ENCODE measurements around the gene PNPLA8. TPM values are rescaled to one million over a fixed set of nuclear protein-coding genes. Genes with fewer than 3 reads are reported as not detected.
A peak's percentile ranks its signal among the peaks of the same experiment; 100 is the strongest.

PNPLA8 gene
- total RNA-seq, 1 donor from 2014 or later = 23.1 TPM

DNA sequence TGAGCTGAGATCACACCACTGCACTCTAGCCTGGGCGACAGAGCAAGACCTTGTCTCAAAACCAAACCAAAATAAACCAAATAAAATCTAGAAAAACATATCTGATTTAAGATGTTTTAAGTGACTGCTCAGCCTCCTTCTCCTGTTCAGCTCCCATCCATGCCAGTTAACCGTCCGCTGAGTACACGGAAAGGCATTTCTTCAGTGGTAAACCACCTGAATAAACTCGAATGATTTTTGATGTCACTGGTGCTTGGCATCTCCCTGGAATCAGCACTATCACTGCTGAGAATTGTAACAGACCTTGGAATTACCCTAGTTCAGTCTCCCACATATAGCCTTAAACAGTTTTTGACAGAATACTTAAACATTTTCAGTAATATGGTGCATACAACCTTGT, 45.6 kb downstream of the PNPLA8 start:
- TF ChIP-seq EZH2 (IDR thresholded peaks at IDR 0.05; ENCODE audit: insufficient read depth, low read length) (no peak), CTCF (IDR thresholded peaks at IDR 0.05; ENCODE audit: insufficient read depth, low read depth, low read length) (no peak)
- Histone ChIP-seq H3K36me3 (ENCODE audit: insufficient read depth, low read length) (no peaks in the 10 kb centered on the region), H3K9ac (ENCODE audit: low read length) (no peak overlapping the region), H3K9me3 (ENCODE audit: insufficient read depth, low read depth, low read length) (no peaks in the 10 kb centered on the region), H3K79me2 (ENCODE audit: insufficient read depth, low read length) (no peaks in the 10 kb centered on the region), H3K27me3 (ENCODE audit: insufficient read depth, low read length) (no peaks in the 10 kb centered on the region), H3K4me2 (ENCODE audit: low read length) (no peak overlapping the region), H3K4me3 (ENCODE audit: insufficient read depth, low read depth, low read length) (no peak overlapping the region), H3K27ac (ENCODE audit: low read depth, low read length) (no peak overlapping the region), H3K4me1 (ENCODE audit: insufficient read depth, low read length) (no peaks in the 10 kb centered on the region), H2AFZ (ENCODE audit: low read depth, low read length) (no peak overlapping the region), H4K20me1 (ENCODE audit: insufficient read depth, low read length) (no peaks in the 10 kb centered on the region)
- Mint-ChIP-seq H3K9me3 (ENCODE audit: unreplicated experiment) (no peaks in the 10 kb centered on the region), H3K27ac (ENCODE audit: unreplicated experiment) (no peak overlapping the region), H3K4me1 (ENCODE audit: low read depth, unreplicated experiment) (peaks cover 3% of the 10 kb centered on the region), H3K36me3 (ENCODE audit: low read depth, unreplicated experiment) (peaks cover 11% of the 10 kb centered on the region), H3K27me3 (ENCODE audit: low read depth, unreplicated experiment) (no peaks in the 10 kb centered on the region), H3K4me3 (ENCODE audit: unreplicated experiment) (no peak overlapping the region)
- FAIRE-seq = no peak
- DNase-seq (ENCODE audit: low read depth) = peak; percentile 41

DNA sequence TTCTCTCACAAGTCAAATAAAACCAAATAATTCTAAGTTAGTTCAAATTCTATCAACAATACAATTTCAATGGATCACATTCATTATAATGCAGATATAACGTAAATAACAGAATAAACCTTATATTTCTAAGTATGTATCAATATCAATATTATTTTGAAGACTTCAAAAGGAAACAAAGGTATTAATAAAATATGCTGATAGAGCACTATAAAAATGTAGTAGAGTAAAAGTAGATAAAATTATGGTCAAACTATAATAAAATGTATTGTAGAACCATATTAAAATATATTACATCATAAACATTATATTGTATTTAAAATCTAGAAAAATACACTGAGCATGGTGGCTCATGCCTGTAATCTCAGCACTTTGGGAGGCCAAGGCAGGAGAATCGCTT, 46.2 kb downstream of the PNPLA8 start:
- H3K27me3 ChIP-seq (ENCODE audit: insufficient read depth, low read length) = no peaks in the 10 kb centered on the region
- no peak for DNase-seq (ENCODE audit: low read depth)
- no peak overlapping the region for H3K4me3 ChIP-seq (ENCODE audit: insufficient read depth, low read depth, low read length)
- Mint-ChIP-seq H3K27me3 (ENCODE audit: low read depth, unreplicated experiment) (no peaks in the 10 kb centered on the region), H3K4me1 (ENCODE audit: low read depth, unreplicated experiment) (peaks cover 3% of the 10 kb centered on the region), H3K9me3 (ENCODE audit: unreplicated experiment) (no peaks in the 10 kb centered on the region), H3K36me3 (ENCODE audit: low read depth, unreplicated experiment) (peaks cover 12% of the 10 kb centered on the region), H3K4me3 (ENCODE audit: unreplicated experiment) (no peak overlapping the region), H3K27ac (ENCODE audit: unreplicated experiment) (no peak overlapping the region)
- no peak overlapping the region for H2AFZ ChIP-seq (ENCODE audit: low read depth, low read length)
- H3K36me3 ChIP-seq (ENCODE audit: insufficient read depth, low read length) = no peaks in the 10 kb centered on the region
- H3K4me1 ChIP-seq (ENCODE audit: insufficient read depth, low read length) = no peaks in the 10 kb centered on the region
- no peak for TF ChIP-seq EZH2 (IDR thresholded peaks at IDR 0.05; ENCODE audit: insufficient read depth, low read length)
- no peak for TF ChIP-seq CTCF (IDR thresholded peaks at IDR 0.05; ENCODE audit: insufficient read depth, low read depth, low read length)
- H3K9ac ChIP-seq (ENCODE audit: low read length) = no peak overlapping the region
- no peaks in the 10 kb centered on the region for H3K9me3 ChIP-seq (ENCODE audit: insufficient read depth, low read depth, low read length)
- no peaks in the 10 kb centered on the region for H4K20me1 ChIP-seq (ENCODE audit: insufficient read depth, low read length)
- FAIRE-seq = no peak
- H3K27ac ChIP-seq (ENCODE audit: low read depth, low read length) = no peak overlapping the region
- no peak overlapping the region for H3K4me2 ChIP-seq (ENCODE audit: low read length)
- H3K79me2 ChIP-seq (ENCODE audit: insufficient read depth, low read length) = no peaks in the 10 kb centered on the region

DNA sequence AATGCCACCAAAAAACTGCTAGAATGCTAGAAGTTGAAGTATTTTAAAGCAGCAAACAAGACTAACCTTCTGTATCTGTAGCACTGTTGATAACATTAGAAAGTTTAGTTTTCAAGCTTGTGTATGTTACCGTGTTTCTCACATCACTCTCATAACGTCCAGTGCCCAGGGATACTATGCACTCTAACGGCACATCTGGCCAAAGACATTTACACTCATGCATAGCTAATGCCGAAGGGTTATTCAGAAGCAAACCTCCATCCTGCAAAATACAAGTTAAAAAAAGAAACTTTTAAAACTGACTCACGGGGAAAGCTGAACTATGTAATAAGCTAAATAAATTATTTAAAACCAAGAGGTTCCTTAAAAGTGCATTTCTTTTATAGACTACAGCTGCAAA, 46.8 kb downstream of the PNPLA8 start:
- Mint-ChIP-seq H3K27ac (ENCODE audit: unreplicated experiment) (no peak overlapping the region), H3K4me1 (ENCODE audit: low read depth, unreplicated experiment) (peaks cover 3% of the 10 kb centered on the region), H3K9me3 (ENCODE audit: unreplicated experiment) (no peaks in the 10 kb centered on the region), H3K36me3 (ENCODE audit: low read depth, unreplicated experiment) (peaks cover 12% of the 10 kb centered on the region), H3K4me3 (ENCODE audit: unreplicated experiment) (no peak overlapping the region), H3K27me3 (ENCODE audit: low read depth, unreplicated experiment) (no peaks in the 10 kb centered on the region)
- TF ChIP-seq EZH2 (IDR thresholded peaks at IDR 0.05; ENCODE audit: insufficient read depth, low read length) = no peak
- no peak for TF ChIP-seq CTCF (IDR thresholded peaks at IDR 0.05; ENCODE audit: insufficient read depth, low read depth, low read length)
- Histone ChIP-seq H4K20me1 (ENCODE audit: insufficient read depth, low read length) (no peaks in the 10 kb centered on the region), H3K4me3 (ENCODE audit: insufficient read depth, low read depth, low read length) (no peak overlapping the region), H3K36me3 (ENCODE audit: insufficient read depth, low read length) (no peaks in the 10 kb centered on the region), H3K27me3 (ENCODE audit: insufficient read depth, low read length) (no peaks in the 10 kb centered on the region), H3K27ac (ENCODE audit: low read depth, low read length) (no peak overlapping the region), H3K79me2 (ENCODE audit: insufficient read depth, low read length) (no peaks in the 10 kb centered on the region), H3K9ac (ENCODE audit: low read length) (no peak overlapping the region), H3K9me3 (ENCODE audit: insufficient read depth, low read depth, low read length) (no peaks in the 10 kb centered on the region), H2AFZ (ENCODE audit: low read depth, low read length) (no peak overlapping the region), H3K4me1 (ENCODE audit: insufficient read depth, low read length) (no peaks in the 10 kb centered on the region), H3K4me2 (ENCODE audit: low read length) (no peak overlapping the region)
- no peak for FAIRE-seq
- no peak for DNase-seq (ENCODE audit: low read depth)
